Thyroid gland (tissue), 4 donors: ENCODE data around the gene ACP7. TPM values are rescaled to one million over a fixed set of nuclear protein-coding genes. Genes with fewer than 3 reads are reported as not detected.

ENCODE experiments used
- DNase-seq, 2 donors: peaks; one replicate each; pipeline ENCODE4 v3.0.0-alpha.2; 2019
- H3K27ac ChIP-seq, 3 donors: fragments of 200-600 bp; sonication (generic); 1 replicate in 2 of 3; 2 replicates in 1 of 3; pipeline ENCODE4 v1.5.1; 2016 to 2019; ENCODE audit warnings: mild to moderate bottlenecking in 1 of 3, moderate library complexity in 1 of 3
- H3K27me3 ChIP-seq: fragments of 200-600 bp; sonication (generic); one replicate; pipeline ENCODE4 v1.5.1; 2019
- H3K36me3 ChIP-seq, 2 donors: fragments of 200-600 bp; sonication (generic); one replicate each; pipeline ENCODE4 v1.5.1; 2016 to 2019
- H3K4me1 ChIP-seq, 2 donors: fragments of 200-600 bp; sonication (generic); one replicate each; pipeline ENCODE4 v1.5.1; 2017 to 2019
- H3K4me3 ChIP-seq, 3 donors: fragments of 200-600 bp; sonication (generic); replicated peaks in 1 of 3; 1 replicate in 2 of 3; 2 replicates in 1 of 3; pipeline ENCODE4 v1.5.1; 2016; ENCODE audit warnings: mild to moderate bottlenecking in 1 of 3
- H3K9me3 ChIP-seq: fragments of 200-600 bp; sonication (generic); one replicate; pipeline ENCODE4 v1.5.1; 2017
- CTCF ChIP-seq, 6 experiments: fragments of 200-600 bp in 3 of 6; fragments of 450-650 bp in 3 of 6; sonication (generic) in 3 of 6; IDR thresholded peaks; one replicate each; pipeline ENCODE4 v1.5.1; 2016 to 2019; ENCODE audit warnings: antibody characterized with exemption in 6 of 6, mild to moderate bottlenecking in 2 of 6, inconsistent platforms in 1 of 6, moderate library complexity in 1 of 6
- POLR2A ChIP-seq, 2 donors: fragments of 450-650 bp; IDR thresholded peaks; one replicate each; pipeline ENCODE4 v1.6.1; 2017; ENCODE audit warnings: antibody characterized with exemption in 2 of 2, mild to moderate bottlenecking in 2 of 2, moderate library complexity in 1 of 2
- WGBS, 2 donors: methylation state at CpG; one replicate each; pipeline ENCODE4 v1.1.5; 2017; 5-methylcytosine and 5-hydroxymethylcytosine counted together
- intact Hi-C: fragments of 100-400 bp; cut with DNase I; formaldehyde crosslinking; loops from one replicate; pipeline ENCODE4 v1.15.1; 2023
- total RNA-seq, 4 donors: library from RNA; depleted of rRNA; stranded (reverse); fragments of >200 nt; gene quantifications; one replicate each; pipeline ENCODE4 v1.2.3, GENCODE V29; 2016

ACP7 gene
- total RNA-seq, 4 donors from 2014 or later: 0.22 TPM; not detected in 3

GRCh38 chr19:39053276-39054090 lies 30.7 kb upstream of the ACP7 start:
- Histone ChIP-seq H3K27me3 (no peaks in the 10 kb centered on the region), H3K4me1 (no peaks in the 10 kb centered on the region), H3K4me3 (no peak overlapping the region), H3K27ac (no peak overlapping the region), H3K9me3 (no peaks in the 10 kb centered on the region), H3K36me3 (no peaks in the 10 kb centered on the region)
- intact Hi-C loops: no loop called here
- WGBS, 2 donors: 87 to 88% methylated on average over 14 to 16 of the region's 18 CpGs
- TF ChIP-seq CTCF (IDR thresholded peaks at IDR 0.05) (no peak), POLR2A (IDR thresholded peaks at IDR 0.05) (no peak)
- no peak for DNase-seq

- no peak for DNase-seq
- H3K36me3 ChIP-seq: no peaks in the 10 kb centered on the region
- no peak for TF ChIP-seq POLR2A (IDR thresholded peaks at IDR 0.05)
- no peak for TF ChIP-seq CTCF (IDR thresholded peaks at IDR 0.05)
- 93 to 97% methylated on average over 2 of the region's 2 CpGs for WGBS, 2 donors
- intact Hi-C loops: no loop called here
- no peak overlapping the region for H3K27ac ChIP-seq
- H3K4me1 ChIP-seq: no peaks in the 10 kb centered on the region
- no peaks in the 10 kb centered on the region for H3K9me3 ChIP-seq
- no peaks in the 10 kb centered on the region for H3K27me3 ChIP-seq
- no peak overlapping the region for H3K4me3 ChIP-seq
Measured at GRCh38 chr19:39054091-39054470, 30.1 kb upstream of the ACP7 start.

GRCh38 chr19:39057615-39058014 lies 26.6 kb upstream of the ACP7 start:
- H3K36me3 ChIP-seq: no peaks in the 10 kb centered on the region
- WGBS, 2 donors: 68 to 88% methylated on average over 3 of the region's 3 CpGs
- TF ChIP-seq POLR2A (IDR thresholded peaks at IDR 0.05): no peak
- TF ChIP-seq CTCF (IDR thresholded peaks at IDR 0.05): no peak

GRCh38 chr19:39059302-39059701 lies 24.9 kb upstream of the ACP7 start:
- no peaks in the 10 kb centered on the region for H3K27me3 ChIP-seq
- no peak overlapping the region for H3K27ac ChIP-seq
- H3K36me3 ChIP-seq: no peaks in the 10 kb centered on the region
- intact Hi-C loops: no loop called here
- H3K4me1 ChIP-seq: no peaks in the 10 kb centered on the region
- no peaks in the 10 kb centered on the region for H3K9me3 ChIP-seq
- no peak for TF ChIP-seq CTCF (IDR thresholded peaks at IDR 0.05)
- TF ChIP-seq POLR2A (IDR thresholded peaks at IDR 0.05): no peak
- no peak overlapping the region for H3K4me3 ChIP-seq
- DNase-seq: no peak

More at GRCh38 chr19:39057615-39058014, 26.6 kb upstream of the ACP7 start:
- no peak overlapping the region for H3K4me3 ChIP-seq
- DNase-seq: no peak
- H3K27ac ChIP-seq: no peak overlapping the region
- no peaks in the 10 kb centered on the region for H3K9me3 ChIP-seq
- no peaks in the 10 kb centered on the region for H3K27me3 ChIP-seq
- no peaks in the 10 kb centered on the region for H3K4me1 ChIP-seq
- intact Hi-C loops: no loop called here

- H3K27ac ChIP-seq: no peak overlapping the region
- WGBS, 2 donors: 79 to 85% methylated on average over 4 of the region's 4 CpGs
- no peaks in the 10 kb centered on the region for H3K36me3 ChIP-seq
- no peaks in the 10 kb centered on the region for H3K9me3 ChIP-seq
- no peak overlapping the region for H3K4me3 ChIP-seq
- H3K4me1 ChIP-seq: no peaks in the 10 kb centered on the region
- no peak for TF ChIP-seq CTCF (IDR thresholded peaks at IDR 0.05)
- no peak for TF ChIP-seq POLR2A (IDR thresholded peaks at IDR 0.05)
- intact Hi-C loops: no loop called here
- H3K27me3 ChIP-seq: no peaks in the 10 kb centered on the region
- DNase-seq: no peak
Measured at GRCh38 chr19:39060171-39060570, 24.0 kb upstream of the ACP7 start.
